Epithelial cell of esophagus (primary cell): ENCODE results near the gene STUM.

Source experiments
- DNase-seq: peaks from one replicate; pipeline ENCODE4 v3.0.0; 2010; ENCODE audit warnings: low read depth
- H3K4me3 ChIP-seq: 2 replicates; pipeline ENCODE4 v1.5.1; 2011; ENCODE audit warnings: mild to moderate bottlenecking, low read length, control low read depth
- CTCF ChIP-seq: IDR thresholded peaks from 2 replicates; pipeline ENCODE4 v1.5.1; 2011; ENCODE audit warnings: low read depth, mild to moderate bottlenecking, low read length, control low read depth, inconsistent platforms; ENCODE audit not compliant: insufficient read depth; ENCODE audit errors: missing control alignments

STUM gene

GRCh38 chr1:226575436-226575720 lies 26.8 kb downstream of the STUM start:
- no peak for DNase-seq
- TF ChIP-seq CTCF: no peak
- no peak overlapping the region for H3K4me3 ChIP-seq

GRCh38 chr1:226575739-226576378 lies 27.3 kb downstream of the STUM start:
- no peak overlapping the region for H3K4me3 ChIP-seq
- no peak for TF ChIP-seq CTCF
- DNase-seq: no peak

GRCh38 chr1:226576601-226577000 lies 28.0 kb downstream of the STUM start:
- no peak for DNase-seq
- TF ChIP-seq CTCF: no peak
- H3K4me3 ChIP-seq: no peak overlapping the region

GRCh38 chr1:226577401-226578180 lies 29.0 kb downstream of the STUM start:
- TF ChIP-seq CTCF: no peak
- DNase-seq: no peak
- H3K4me3 ChIP-seq: no peak overlapping the region

- no peak for DNase-seq
- TF ChIP-seq CTCF: no peak
- H3K4me3 ChIP-seq: no peak overlapping the region
Measured at GRCh38 chr1:226578946-226579578, 30.5 kb downstream of the STUM start.

GRCh38 chr1:226579781-226580323 lies 31.3 kb downstream of the STUM start:
- no peak overlapping the region for H3K4me3 ChIP-seq
- no peak for TF ChIP-seq CTCF
- no peak for DNase-seq
